ENCODE results near the gene CFAP92. TPM values are rescaled to one million over a fixed set of nuclear protein-coding genes. Genes with fewer than 3 reads are reported as not detected.

Gene CFAP92
- total RNA-seq, 1 experiment from 2014 or later, result 0.18 TPM

- ATAC-seq (no peak), DNase-seq (ENCODE audit: low read depth, low spot score) (no peak)
- Histone ChIP-seq H3K4me1 (ENCODE audit: control insufficient read depth, insufficient read depth, low read length) (0 out of 2 replicates have a peak, but pooled peaks cover 7% of the 10 kb centered on the region), H3K9me3 (ENCODE audit: control insufficient read depth, insufficient read depth, low read depth, low read length) (no peaks in the 10 kb centered on the region), H3K27me3 (ENCODE audit: control insufficient read depth, insufficient read depth, low read length) (no peaks in the 10 kb centered on the region), H3K36me3 (ENCODE audit: control insufficient read depth, insufficient read depth, low read length) (no peaks in the 10 kb centered on the region), H3K27ac (ENCODE audit: low read length) (no peak overlapping the region), H3K4me3 (ENCODE audit: low read depth in 2 of 2, low read length in 2 of 2) (no peak overlapping the region)
- intact Hi-C loops (cut with micrococcal nuclease; ENCODE audit: unreplicated experiment) (no loop called here), in situ Hi-C loops (cut with HindIII; ENCODE audit: low pct_unique_long_range_greater_than_20kb, low sequenced_read_pairs) (no loop called here)
- CTCF ChIA-PET, result no interaction called here
- POLR2A ChIA-PET, result interaction anchor here (1.2 kb wide), 1 partner anchor 16 kb away, joined by 4 read pairs; no protein-coding TSS in a partner anchor
- BruUV-seq (replicated peaks), result no TSS peak
- no peak for TF ChIP-seq CTCF (IDR thresholded peaks at IDR 0.05)
- no peak for TF ChIP-seq POLR2AphosphoS5 (IDR thresholded peaks at IDR 0.05; ENCODE audit: low read depth, low read length)
- TF ChIP-seq TCF7L2 (IDR thresholded peaks at IDR 0.05; ENCODE audit: low read depth, low read length), result no peak
- TF ChIP-seq SIN3A (IDR thresholded peaks at IDR 0.05; ENCODE audit: borderline replicate concordance, insufficient read depth, low read depth, low read length), result no peak
- TF ChIP-seq REST (IDR thresholded peaks at IDR 0.05; ENCODE audit: insufficient read depth in 1 of 2, low read depth in 2 of 2, low read length in 1 of 2), result no peak
These were observed 42.6 kb upstream of the CFAP92 start for GRCh38 chr3:129036222-129037092.

DNA sequence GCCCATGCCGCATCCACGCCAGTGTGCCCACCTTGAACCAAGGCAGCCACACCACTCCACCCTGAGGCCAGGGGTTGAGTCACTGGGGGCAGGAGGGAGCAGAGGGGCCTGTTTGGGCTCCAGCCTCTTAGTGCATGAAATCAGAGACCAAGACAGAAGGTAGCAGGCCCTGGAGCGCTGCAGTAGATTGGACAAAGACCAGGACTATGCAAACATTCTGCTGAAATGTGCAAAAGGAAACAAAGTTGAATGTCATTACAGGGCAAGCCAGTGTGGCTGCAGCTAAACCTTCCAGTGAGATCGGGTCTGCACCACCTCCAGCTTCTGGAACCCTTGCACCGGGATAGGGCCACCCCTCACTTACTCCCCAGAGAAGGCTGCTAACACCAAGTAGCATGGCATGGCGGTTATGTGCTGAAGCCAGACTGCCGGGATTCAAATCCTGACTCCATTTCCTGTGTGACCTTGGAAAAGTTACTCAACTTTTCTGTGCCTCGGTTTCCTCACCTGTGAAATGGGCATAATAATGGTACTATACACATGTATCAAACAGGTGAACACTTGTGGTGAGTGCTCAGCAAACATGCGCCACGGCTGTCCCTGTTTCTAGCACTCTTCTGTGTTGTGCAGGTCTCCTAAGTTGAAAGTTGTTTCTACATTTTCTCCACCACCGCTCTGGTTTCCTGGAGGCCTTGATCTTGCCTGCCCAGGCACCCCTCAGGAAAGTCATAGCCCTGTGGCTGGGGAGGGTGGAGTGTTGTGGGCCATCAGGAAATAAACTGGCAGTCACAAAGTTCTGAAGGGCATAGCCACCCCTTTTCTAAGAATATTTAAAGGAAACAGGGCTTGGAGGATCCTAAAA is 41.7 kb upstream of the CFAP92 start:
- Histone ChIP-seq H3K27me3 (ENCODE audit: control insufficient read depth, insufficient read depth, low read length) (no peaks in the 10 kb centered on the region), H3K9me3 (ENCODE audit: control insufficient read depth, insufficient read depth, low read depth, low read length) (no peaks in the 10 kb centered on the region), H3K36me3 (ENCODE audit: control insufficient read depth, insufficient read depth, low read length) (no peaks in the 10 kb centered on the region), H3K4me3 (ENCODE audit: low read depth in 2 of 2, low read length in 2 of 2) (no peak overlapping the region), H3K27ac (ENCODE audit: low read length) (no peak overlapping the region), H3K4me1 (ENCODE audit: control insufficient read depth, insufficient read depth, low read length) (0 out of 2 replicates have a peak, but pooled peaks cover 7% of the 10 kb centered on the region)
- TF ChIP-seq SIN3A (IDR thresholded peaks at IDR 0.05; ENCODE audit: borderline replicate concordance, insufficient read depth, low read depth, low read length) (no peak), TCF7L2 (IDR thresholded peaks at IDR 0.05; ENCODE audit: low read depth, low read length) (no peak), POLR2AphosphoS5 (IDR thresholded peaks at IDR 0.05; ENCODE audit: low read depth, low read length) (no peak), CTCF (IDR thresholded peaks at IDR 0.05) (no peak), REST (IDR thresholded peaks at IDR 0.05; ENCODE audit: insufficient read depth in 1 of 2, low read depth in 2 of 2, low read length in 1 of 2) (no peak)
- BruUV-seq (replicated peaks), result no TSS peak
- ATAC-seq (no peak), DNase-seq (ENCODE audit: low read depth, low spot score) (no peak)
- POLR2A ChIA-PET, result no interaction called here
- in situ Hi-C loops (cut with HindIII; ENCODE audit: low pct_unique_long_range_greater_than_20kb, low sequenced_read_pairs) (no loop called here), intact Hi-C loops (cut with micrococcal nuclease; ENCODE audit: unreplicated experiment) (no loop called here)
- CTCF ChIA-PET, result no interaction called here

Data from Panc1 (cell line).